ENCODE data around the gene PIN1.
"Not testable (repeated sequence)": the region's sequence is repeated elsewhere in the genome, so short reads cannot be mapped to it uniquely, and the experiment has no call there.

The PIN1 gene

DNA sequence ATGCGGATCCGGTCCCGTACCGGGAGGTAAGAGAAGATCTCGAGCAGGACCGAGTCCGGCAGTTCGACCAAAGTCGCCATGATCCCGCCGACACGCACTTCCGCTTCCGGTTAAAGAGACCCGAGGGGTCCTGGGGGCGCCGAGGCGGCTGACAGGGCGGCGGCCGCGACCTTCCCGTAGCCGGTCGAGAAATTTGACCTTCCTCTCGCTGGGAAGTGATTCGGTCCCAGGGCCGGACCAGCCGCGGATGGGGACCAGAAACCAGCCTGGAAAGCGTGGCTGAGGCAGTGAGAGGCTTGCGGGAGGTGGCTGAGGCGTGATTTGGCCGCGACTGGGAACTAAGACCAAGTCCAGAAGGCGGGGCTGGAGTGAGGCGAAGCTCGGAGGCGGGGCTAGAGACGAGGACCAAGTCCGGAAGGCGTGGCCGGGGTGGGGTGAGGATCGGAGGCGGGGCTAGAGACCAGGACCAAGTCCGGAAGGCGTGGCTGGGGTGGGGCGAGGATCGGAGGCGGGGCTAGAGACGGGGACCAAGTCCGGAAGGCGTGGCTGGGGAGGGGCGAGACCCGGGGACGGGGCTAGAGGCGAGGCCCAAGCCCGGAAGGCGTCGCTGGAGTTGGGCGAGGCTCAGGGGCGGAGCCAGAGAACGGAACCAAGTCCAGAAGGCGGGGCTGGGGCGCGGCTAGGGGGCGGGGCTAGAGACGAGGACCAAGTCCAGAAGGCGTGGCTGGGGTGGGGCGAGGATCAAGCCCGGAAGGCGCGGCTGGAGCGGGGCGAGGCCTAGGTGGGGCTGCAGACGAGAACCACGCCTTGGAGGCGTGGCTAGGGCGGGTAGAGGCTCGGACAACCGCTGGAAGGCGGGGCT is 16.2 kb upstream of the PIN1 start, which contains the start of gene FBXL12:
TSS of gene FBXL12 (minus strand) at position 346 of the 862 bp plus-strand sequence. CDS start at position 80, 266 bp downstream.
- peak; percentile 100 for DNase-seq

GRCh38 chr19:9819596-9819909 is 15.6 kb upstream of the PIN1 start:
- DNase-seq, result no peak

DNA sequence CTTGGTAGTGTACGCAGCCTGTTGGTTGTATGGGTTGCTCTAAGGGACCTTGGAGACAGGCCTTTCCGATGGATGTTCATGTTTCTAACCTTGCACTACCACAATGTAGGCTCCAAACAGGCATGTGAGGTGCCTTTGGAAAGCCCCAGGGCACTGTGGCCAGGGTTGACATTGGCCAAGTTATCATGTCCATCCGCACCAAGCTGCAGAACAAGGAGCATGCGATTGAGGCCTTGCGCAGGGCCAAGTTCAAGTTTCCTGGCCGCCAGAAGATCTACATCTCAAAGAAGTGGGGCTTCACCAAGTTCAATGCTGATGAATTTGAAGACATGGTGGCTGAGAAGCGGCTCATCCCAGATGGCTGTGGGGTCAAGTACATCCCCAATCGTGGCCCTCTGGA is 15.1 kb upstream of the PIN1 start:
- not testable (repeated sequence) for DNase-seq

GRCh38 chr19:9823816-9824215 is 11.3 kb upstream of the PIN1 start:
- DNase-seq, result no peak

DNA sequence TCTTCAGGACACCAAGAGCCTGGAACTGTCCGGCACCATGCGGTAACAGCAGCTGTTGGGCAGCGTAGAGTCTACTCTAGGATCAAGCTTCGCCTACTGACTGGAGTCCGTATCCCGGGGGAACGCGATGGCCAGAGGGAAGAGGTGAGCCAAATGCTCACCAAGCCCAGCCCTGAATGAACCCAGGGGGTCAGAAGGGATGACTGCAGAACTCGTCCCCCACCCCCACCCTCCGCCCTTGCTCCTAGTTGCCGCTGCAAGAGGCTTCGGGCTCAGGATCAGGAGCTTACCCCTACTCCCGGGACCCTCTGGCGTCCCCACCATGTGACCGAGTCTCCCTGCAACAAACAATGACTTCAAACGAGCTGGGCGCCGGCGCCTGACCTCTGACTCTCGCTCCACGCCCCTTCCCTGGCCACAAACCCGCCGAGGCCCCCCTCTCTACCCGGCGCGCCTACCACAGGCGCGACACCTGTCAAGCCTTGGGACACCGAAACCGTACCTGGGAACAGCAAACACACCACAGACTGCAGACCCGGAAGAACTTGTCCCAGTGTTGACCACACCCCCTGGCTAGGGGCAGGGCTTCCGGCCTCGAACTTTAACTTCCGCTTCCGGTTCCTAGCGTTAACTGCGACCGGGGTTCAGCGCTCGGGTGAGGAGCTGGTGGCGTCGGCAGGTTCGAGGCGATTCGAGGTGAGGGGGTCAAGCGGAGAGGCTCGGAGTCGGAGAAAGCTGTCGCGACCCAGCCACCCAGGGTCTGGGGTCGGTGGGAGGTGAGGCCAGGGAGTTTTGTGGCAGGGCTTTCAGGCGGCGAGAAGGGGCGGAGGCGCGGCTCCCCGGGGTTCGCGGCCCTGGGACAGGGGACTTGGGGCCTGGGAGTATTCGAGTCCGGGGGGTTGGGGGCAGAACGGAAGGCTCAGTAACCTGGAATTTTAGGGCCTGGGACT is 7.6 kb upstream of the PIN1 start, which contains the start of gene UBL5:
TSS of gene UBL5 (plus strand) at position 630 of the 950 bp plus-strand sequence. CDS start 420 bp downstream, outside the sequence.
- DNase-seq, result peak; percentile 89

DNA sequence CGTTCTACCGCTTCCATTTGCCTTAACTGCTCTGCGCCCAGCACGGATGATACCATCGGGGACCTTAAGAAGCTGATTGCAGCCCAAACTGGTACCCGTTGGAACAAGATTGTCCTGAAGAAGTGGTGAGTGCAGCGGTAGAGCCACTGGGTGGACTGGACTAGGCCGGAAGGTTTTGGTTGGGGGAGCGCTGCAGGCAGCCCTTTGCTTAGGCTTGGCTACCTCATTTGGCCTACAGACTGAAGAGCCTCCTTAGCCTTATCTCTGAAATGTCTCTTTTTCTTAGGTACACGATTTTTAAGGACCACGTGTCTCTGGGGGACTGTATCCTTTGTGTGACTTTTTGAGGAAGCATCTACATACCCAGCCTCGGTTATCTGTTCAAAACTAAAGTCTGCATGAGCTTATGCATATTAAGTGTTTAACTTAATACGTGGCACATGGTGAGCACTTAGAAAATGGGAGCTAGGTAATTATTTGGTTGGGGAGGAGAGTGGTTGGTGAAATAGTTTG is 6.5 kb upstream of the PIN1 start:
- no peak for DNase-seq

DNA sequence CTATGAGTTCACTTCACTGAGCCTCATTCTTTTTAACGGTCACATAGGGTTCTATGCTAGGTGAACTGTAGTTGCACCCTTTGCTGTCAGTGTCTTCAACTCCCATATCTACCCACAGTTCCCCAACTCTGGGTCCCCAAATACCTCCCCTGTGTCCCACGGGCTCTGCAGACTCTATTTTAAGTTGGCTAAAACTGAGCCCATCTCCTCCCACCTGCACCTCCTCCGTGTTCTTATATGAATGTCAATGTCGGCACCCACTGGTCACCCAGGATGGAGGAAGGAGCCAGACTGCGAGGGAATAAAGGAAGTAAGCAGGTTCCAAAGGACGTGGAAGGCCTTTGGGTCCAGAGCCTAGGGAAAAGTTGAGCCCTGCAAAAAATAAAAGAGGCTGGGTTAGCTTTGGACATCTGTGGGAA is 802 bp upstream of the PIN1 start:
- no peak for DNase-seq

DNA sequence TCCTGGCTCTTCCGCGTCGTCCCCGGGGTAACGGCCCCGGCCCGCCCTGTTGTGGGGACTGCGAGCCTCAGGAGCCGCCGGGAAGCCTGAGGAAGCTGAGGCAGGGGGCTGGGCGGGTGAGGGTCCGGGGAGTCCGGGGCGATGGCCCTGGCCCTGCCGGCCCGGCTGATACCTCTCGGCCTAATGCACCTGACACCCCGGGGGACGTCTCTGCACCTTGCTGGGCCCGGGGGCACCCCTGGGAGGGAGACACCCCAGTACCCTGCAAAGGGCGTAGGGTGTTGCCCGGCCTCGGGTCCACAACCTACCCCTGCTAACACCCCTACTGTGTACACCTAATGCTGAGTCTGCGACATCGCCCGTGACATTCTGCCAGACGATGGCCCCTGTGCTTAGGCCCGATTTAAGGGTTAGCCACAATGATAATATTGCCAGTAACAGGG is 410 bp downstream of the PIN1 start:
- DNase-seq, result no peak

- DNase-seq, result no peak
Observed at GRCh38 chr19:9836021-9836420, 903 bp downstream of the PIN1 start.

- no peak for DNase-seq
Observed at GRCh38 chr19:9838324-9838723, 3.2 kb downstream of the PIN1 start.

DNA sequence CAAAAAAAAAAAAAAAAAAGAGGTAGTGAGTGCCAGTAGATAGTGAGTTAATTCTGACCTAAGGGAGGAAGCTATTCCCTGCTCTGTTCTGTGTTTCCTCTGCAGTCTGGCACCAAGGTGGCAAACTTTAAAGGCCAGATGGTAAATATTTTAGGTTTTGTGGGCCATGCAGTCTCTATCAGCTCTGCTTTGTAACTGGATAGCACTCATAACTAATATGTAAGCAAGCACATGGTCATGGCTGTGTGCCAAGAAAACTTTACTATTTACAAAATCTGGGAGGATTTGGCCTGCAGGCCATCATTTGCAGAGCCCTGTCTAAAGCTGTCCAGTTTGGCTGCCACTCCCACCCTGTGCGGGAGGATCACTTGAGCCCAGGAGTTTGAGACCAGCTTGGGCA is 4.3 kb downstream of the PIN1 start:
- DNase-seq, result no peak

DNA sequence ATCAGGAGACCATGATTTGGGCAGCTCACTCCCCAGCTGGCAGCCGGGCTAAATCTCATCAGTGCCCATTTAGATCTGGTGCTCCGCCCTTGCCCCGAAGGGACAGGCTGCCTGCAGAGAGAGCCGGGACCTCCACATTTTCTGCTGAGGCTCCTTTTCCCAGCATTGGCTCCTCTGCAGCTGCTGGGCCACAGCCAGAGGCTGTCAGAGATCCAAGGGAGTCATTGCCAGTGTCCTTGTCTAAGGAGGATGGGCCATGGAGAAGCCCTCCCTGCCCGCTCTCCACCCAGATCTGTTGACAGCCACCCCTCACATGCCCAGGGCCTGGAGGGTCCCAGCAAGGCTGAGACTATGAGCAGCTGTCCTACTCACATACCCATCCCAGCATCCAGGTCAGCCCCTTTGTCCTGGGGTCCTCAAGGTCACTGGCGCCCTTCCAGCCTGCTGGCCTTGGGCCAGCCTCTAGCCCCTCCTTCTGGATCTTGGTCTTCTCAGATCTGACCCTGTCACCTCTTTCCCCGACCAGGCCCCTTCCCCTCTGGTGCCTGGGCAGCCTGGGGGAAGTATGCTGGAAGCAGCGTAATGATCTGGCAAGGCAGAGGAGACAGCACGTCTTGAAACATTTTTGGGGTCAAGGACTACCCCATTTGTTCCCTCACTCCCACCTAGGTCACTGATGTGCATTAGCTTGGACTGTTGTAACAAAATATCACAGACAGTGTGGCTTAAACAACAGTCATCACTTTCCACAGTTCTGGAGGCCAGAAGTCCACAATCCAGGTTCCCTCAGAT is 7.9 kb downstream of the PIN1 start:
- no peak for DNase-seq

DNA sequence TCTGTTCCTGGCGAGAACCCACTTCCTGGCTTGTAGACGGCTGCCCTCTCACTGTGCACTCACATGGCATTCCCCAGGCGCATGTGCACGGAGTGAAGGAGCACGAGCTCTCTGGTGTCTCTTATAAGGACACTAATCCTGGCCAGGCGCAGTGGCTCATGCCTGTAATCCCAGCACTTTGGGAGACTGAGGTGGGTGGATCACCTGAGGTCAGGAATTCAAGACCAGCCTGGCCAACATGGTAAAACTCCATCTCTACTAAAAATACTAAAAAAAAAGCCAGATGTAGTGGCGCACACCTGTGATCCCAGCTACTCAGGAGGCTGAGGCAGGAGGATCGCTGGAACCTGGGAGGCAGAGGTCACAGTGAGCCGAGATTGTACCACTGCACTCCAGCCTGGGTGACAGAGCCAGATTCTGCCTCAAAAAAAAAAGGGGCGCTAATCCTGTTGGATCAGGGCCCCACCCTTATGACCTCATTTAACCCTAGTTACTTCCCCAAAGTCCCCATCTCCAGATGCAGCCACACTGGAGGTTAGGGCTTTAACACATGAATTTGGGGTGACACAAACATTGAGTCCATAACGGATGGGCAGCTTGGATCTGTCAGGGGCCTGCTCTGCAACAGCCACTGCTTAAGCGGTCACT is 8.6 kb downstream of the PIN1 start:
- not testable (repeated sequence) for DNase-seq

- peak; percentile 29 for DNase-seq
Observed at GRCh38 chr19:9847087-9847671, 12.1 kb downstream of the PIN1 start.

- DNase-seq, result peak; percentile 44
Observed at GRCh38 chr19:9848060-9848459, 12.9 kb downstream of the PIN1 start.

- DNase-seq, result no peak
Observed at GRCh38 chr19:9848762-9849161, 13.6 kb downstream of the PIN1 start.

DNA sequence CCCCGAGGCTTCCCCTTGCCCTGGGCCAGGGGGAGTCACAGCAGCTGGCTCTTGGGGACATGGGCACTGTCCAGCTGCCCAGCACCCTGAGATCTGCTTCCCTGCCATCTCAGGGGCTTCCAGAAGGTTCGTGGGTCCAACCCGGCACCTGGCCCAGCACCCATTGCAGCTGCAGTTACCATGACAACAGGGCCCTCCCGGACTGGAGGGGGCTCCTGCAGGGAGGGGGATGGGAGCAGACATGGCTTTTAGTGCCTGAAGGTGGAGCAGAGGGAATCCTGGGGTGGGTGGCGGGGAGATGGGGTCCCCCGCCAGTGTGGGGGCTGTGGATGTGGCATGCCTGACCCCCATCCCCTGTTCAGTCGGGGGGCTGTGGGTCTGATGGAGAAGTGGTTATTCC is 14.7 kb downstream of the PIN1 start:
- no peak for DNase-seq

GRCh38 chr19:9850235-9850959 is 15.3 kb downstream of the PIN1 start:
- DNase-seq, result no peak

- DNase-seq, result no peak
Observed at GRCh38 chr19:9854282-9854846, 19.2 kb downstream of the PIN1 start.

DNA sequence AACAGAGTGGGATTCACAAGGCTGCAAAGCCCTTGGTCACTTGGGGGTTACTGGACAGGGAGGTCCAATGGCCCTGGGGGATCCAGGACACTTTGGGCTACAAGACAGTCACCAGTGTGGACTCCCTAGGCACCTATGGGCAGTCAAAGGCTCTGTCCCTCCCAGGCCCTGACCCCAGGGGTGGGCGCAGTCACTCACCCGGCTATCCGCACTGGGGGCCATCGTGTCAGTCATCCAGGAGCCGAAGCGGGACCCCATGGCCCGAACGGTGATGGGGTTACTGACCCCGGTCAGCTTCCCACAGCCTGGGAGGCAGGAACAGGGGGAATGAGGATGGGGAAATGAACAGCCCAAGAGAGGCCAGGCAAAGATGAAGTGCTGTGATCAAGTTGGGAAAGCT is 21.5 kb downstream of the PIN1 start:
- no peak for DNase-seq
